ENCODE measurements around the gene HHATL. TPM values are rescaled to one million over a fixed set of nuclear protein-coding genes. Genes with fewer than 3 reads are reported as not detected.

The HHATL gene, protein sequence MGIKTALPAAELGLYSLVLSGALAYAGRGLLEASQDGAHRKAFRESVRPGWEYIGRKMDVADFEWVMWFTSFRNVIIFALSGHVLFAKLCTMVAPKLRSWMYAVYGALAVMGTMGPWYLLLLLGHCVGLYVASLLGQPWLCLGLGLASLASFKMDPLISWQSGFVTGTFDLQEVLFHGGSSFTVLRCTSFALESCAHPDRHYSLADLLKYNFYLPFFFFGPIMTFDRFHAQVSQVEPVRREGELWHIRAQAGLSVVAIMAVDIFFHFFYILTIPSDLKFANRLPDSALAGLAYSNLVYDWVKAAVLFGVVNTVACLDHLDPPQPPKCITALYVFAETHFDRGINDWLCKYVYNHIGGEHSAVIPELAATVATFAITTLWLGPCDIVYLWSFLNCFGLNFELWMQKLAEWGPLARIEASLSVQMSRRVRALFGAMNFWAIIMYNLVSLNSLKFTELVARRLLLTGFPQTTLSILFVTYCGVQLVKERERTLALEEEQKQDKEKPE
- total RNA-seq (not detected), polyA plus RNA-seq (not detected), total RNA-seq (0 to 0.08 (median 0) reads per million in 6 experiments)

DNA sequence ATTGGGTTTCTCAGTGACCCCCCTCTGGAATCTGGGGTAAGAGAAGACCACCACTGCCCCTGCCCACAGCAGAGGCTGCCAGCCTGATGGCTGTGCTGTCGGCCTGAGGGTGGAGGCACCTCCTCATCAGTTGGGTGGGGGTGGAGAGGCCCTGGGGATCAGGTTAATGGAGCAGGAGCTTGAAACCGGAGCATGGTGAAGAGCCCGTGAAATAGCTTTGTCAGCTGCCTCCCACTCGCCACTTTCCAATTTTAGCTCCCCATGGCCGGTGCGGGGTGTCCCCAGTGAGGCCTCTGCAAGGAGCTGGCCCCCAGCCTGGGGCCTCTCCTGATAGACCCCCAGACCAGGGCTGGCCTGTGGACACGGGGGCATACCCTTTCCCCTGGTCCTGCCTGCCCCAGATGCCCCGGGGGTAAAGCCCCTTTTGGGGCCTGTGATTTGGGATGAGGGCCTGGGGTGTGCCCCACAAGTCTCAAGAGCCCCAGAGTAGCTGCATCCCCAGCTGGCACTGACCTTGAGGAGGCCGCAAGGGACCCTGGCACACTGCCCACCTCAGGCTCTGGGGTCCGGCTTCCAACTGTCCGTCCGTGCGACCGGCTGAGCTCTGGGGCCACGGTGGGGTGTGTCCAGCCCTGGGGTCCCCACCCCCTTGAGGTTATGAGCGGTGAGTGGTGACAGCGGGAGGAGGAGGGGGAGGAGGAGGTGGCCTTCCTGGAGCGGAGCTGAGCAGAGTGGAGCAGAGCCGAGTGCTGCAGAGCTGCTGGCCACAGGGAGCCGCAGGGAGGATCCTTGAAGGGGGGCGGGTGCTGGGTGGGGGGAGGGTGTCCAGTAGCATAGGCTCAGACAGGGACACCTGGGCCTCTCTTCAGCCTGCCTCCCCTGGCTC lies at the start of gene HHATL:
Gene HHATL (minus strand): TSS at position 733 of the 886 bp plus-strand sequence. CDS start 1,972 bp downstream, outside the sequence.
- Mint-ChIP-seq H3K9me3 (no peaks in the 10 kb centered on the region), H3K4me1 (peaks cover 2 to 11% (median 6%) of the 10 kb centered on the region in 4 donors), H3K36me3 (no peaks in the 10 kb centered on the region), H3K27me3 (peaks cover 1 to 28% (median 12%) of the 10 kb centered on the region in 5 donors), H3K4me3 (no peak within 1 kb of the TSS), H3K27ac (peak within 1 kb of the TSS in 2 of 10 donors; percentile 49)
- ATAC-seq (no peak), DNase-seq (no peak)
- POLR2A ChIA-PET = no interaction called here

GRCh38 chr3:42751609-42752008 lies 49.0 kb upstream of the HHATL start:
- ATAC-seq = no peak
- H3K36me3 Mint-ChIP-seq = no peaks in the 10 kb centered on the region
- DNase-seq = no peak
- POLR2A ChIA-PET = no interaction called here
- no peaks in the 10 kb centered on the region for H3K9me3 Mint-ChIP-seq
- H3K4me3 Mint-ChIP-seq = no peak overlapping the region
- peaks cover 1 to 22% (median 15%) of the 10 kb centered on the region in 4 donors for H3K4me1 Mint-ChIP-seq
- H3K27ac Mint-ChIP-seq = no peak overlapping the region
- H3K27me3 Mint-ChIP-seq = peaks cover 0 to 2% (median 0%) of the 10 kb centered on the region in 5 donors

- ATAC-seq = no peak
- no peaks in the 10 kb centered on the region for H3K9me3 Mint-ChIP-seq
- POLR2A ChIA-PET = no interaction called here
These were observed 48.2 kb upstream of the HHATL start for GRCh38 chr3:42750834-42751233.

GRCh38 chr3:42749753-42750231 lies 47.2 kb upstream of the HHATL start:
- Mint-ChIP-seq H3K4me1 (peaks cover 0 to 20% (median 14%) of the 10 kb centered on the region in 4 donors), H3K9me3 (no peaks in the 10 kb centered on the region), H3K36me3 (no peaks in the 10 kb centered on the region), H3K27me3 (no peaks in the 10 kb centered on the region), H3K27ac (peak overlapping the region in 2 of 10 donors; percentile 4 to 82), H3K4me3 (no peak overlapping the region)
- ATAC-seq (no peak), DNase-seq (no peak)
- POLR2A ChIA-PET = no interaction called here

More at GRCh38 chr3:42750834-42751233, 48.2 kb upstream of the HHATL start:
- no peak for DNase-seq
- no peaks in the 10 kb centered on the region for H3K27me3 Mint-ChIP-seq
- H3K4me1 Mint-ChIP-seq = peaks cover 1 to 23% (median 15%) of the 10 kb centered on the region in 4 donors
- no peaks in the 10 kb centered on the region for H3K36me3 Mint-ChIP-seq
- H3K27ac Mint-ChIP-seq = no peak overlapping the region
- no peak overlapping the region for H3K4me3 Mint-ChIP-seq

DNA sequence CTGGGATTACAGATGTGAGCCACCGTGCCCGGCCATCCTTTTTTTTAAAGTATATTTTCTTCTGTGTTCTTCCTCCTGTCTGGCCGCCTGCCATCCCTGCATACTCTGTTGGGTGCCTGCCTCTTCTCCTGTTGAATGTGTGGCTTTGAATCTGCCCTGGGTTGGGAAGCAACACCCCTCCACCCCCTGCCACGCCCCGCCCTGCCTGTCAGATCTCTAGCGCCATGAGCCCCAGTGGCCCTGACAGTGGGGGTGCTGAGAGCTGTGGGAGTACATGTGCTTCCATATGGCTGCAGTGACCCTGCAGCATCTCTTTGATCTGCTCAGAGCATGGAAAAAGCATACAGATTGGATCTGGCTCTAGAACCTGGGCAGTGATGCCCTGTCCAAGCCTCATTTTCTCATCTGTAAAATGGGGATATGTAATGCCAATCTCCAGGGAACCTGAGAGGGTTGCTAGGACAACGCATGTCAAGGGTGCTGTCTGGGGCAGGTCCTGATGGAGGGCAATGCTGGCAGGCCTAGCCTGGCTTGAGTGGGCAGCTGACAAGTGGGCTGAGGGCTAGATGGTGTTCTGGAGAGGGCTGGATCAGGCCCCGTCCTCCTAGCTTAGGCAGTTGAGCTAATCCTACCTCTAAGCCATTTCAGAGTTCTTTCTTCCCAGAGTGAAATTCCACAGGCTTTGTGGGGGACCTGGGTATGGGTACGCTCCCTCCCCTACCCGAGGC lies 46.6 kb upstream of the HHATL start:
- peaks cover 0 to 20% (median 15%) of the 10 kb centered on the region in 4 donors for H3K4me1 Mint-ChIP-seq
- H3K4me3 Mint-ChIP-seq = no peak overlapping the region
- no peaks in the 10 kb centered on the region for H3K27me3 Mint-ChIP-seq
- POLR2A ChIA-PET = no interaction called here
- H3K27ac Mint-ChIP-seq = peak overlapping the region in 1 of 10 donors; percentile 83
- ATAC-seq (no peak), DNase-seq (peak in 1 of 10 donors; percentile 12)
- no peaks in the 10 kb centered on the region for H3K36me3 Mint-ChIP-seq
- H3K9me3 Mint-ChIP-seq = no peaks in the 10 kb centered on the region

DNA sequence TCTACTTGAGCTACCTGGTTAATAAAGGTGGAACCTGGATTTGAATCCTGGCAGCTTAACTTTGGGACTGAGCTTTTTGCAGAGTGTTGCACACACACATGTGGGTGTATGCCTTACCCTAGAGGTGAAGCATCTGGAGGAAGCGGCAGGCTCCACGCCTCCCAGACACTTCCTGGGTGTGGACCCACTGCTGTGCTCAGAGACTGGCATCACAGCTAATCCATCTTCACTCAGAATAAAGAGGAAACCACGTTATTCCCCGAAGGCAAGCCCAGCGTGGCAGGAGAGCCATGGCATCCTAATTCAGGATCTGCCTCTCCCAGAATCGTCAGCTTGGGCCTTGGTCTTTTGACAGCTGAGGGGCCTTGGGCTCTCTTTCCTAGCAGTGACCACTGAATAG lies 45.0 kb upstream of the HHATL start:
- Mint-ChIP-seq H3K9me3 (no peaks in the 10 kb centered on the region), H3K36me3 (no peaks in the 10 kb centered on the region), H3K27ac (peak overlapping the region in 6 of 10 donors; percentile 51 to 84 (median 60)), H3K27me3 (no peaks in the 10 kb centered on the region), H3K4me3 (no peak overlapping the region), H3K4me1 (peaks cover 0 to 20% (median 15%) of the 10 kb centered on the region in 4 donors)
- ATAC-seq = peak; percentile 42 to 75
- peak in 2 of 10 donors; percentile 12 to 19 for DNase-seq
- POLR2A ChIA-PET = interaction anchor here (0.7 kb wide), 1 partner anchor 229 kb away, joined by 3 read pairs; no protein-coding TSS in a partner anchor

- H3K27me3 Mint-ChIP-seq = no peaks in the 10 kb centered on the region
- POLR2A ChIA-PET = no interaction called here
- H3K9me3 Mint-ChIP-seq = no peaks in the 10 kb centered on the region
- no peak for DNase-seq
- peak overlapping the region in 3 of 10 donors; percentile 14 to 45 (median 33) for H3K27ac Mint-ChIP-seq
- H3K4me1 Mint-ChIP-seq = peaks cover 0 to 20% (median 15%) of the 10 kb centered on the region in 4 donors
- no peak for ATAC-seq
- no peaks in the 10 kb centered on the region for H3K36me3 Mint-ChIP-seq
- no peak overlapping the region for H3K4me3 Mint-ChIP-seq
These were observed 44.2 kb upstream of the HHATL start for GRCh38 chr3:42746455-42747450.

- H3K4me1 Mint-ChIP-seq = peaks cover 0 to 20% (median 15%) of the 10 kb centered on the region in 4 donors
- peak overlapping the region in 2 of 10 donors; percentile 33 to 53 for H3K27ac Mint-ChIP-seq
- H3K36me3 Mint-ChIP-seq = no peaks in the 10 kb centered on the region
- H3K27me3 Mint-ChIP-seq = no peaks in the 10 kb centered on the region
- DNase-seq = no peak
- no peaks in the 10 kb centered on the region for H3K9me3 Mint-ChIP-seq
- no peak for ATAC-seq
- POLR2A ChIA-PET = no interaction called here
- no peak overlapping the region for H3K4me3 Mint-ChIP-seq
These were observed 43.3 kb upstream of the HHATL start for GRCh38 chr3:42745776-42746454.

- peak overlapping the region in 1 of 10 donors; percentile 69 for H3K27ac Mint-ChIP-seq
- POLR2A ChIA-PET = no interaction called here
These were observed 42.7 kb upstream of the HHATL start for GRCh38 chr3:42745291-42745745.

GRCh38 chr3:42743204-42743995 lies 40.8 kb upstream of the HHATL start:
- Mint-ChIP-seq H3K4me3 (no peak overlapping the region), H3K36me3 (no peaks in the 10 kb centered on the region), H3K9me3 (no peaks in the 10 kb centered on the region), H3K27ac (no peak overlapping the region), H3K27me3 (no peaks in the 10 kb centered on the region), H3K4me1 (peaks cover 0 to 22% (median 13%) of the 10 kb centered on the region in 4 donors)
- POLR2A ChIA-PET = no interaction called here
- no peak for ATAC-seq
- no peak for DNase-seq

More at GRCh38 chr3:42745291-42745745, 42.7 kb upstream of the HHATL start:
- H3K27me3 Mint-ChIP-seq = no peaks in the 10 kb centered on the region
- H3K36me3 Mint-ChIP-seq = no peaks in the 10 kb centered on the region
- DNase-seq = no peak
- H3K4me3 Mint-ChIP-seq = no peak overlapping the region
- no peak for ATAC-seq
- H3K4me1 Mint-ChIP-seq = peaks cover 0 to 20% (median 15%) of the 10 kb centered on the region in 4 donors
- H3K9me3 Mint-ChIP-seq = no peaks in the 10 kb centered on the region
